ENCODE measurements around the gene MYT1.

Gene MYT1

GRCh38 chr20:64217539-64218221 is 53.4 kb downstream of the MYT1 start:
- no peak for DNase-seq (ENCODE audit: low spot score)

GRCh38 chr20:64219202-64219601 is 55.0 kb downstream of the MYT1 start:
- DNase-seq (ENCODE audit: low spot score): no peak

- DNase-seq (ENCODE audit: low spot score): no peak
These were observed 55.5 kb downstream of the MYT1 start for GRCh38 chr20:64219730-64220129.

- DNase-seq (ENCODE audit: low spot score): no peak
These were observed 56.2 kb downstream of the MYT1 start for GRCh38 chr20:64220420-64220819.

GRCh38 chr20:64220891-64221527 is 56.8 kb downstream of the MYT1 start:
- DNase-seq (ENCODE audit: low spot score): peak; percentile 23

GRCh38 chr20:64222291-64222735 is 58.1 kb downstream of the MYT1 start:
- DNase-seq (ENCODE audit: low spot score): no peak

- DNase-seq (ENCODE audit: low spot score): no peak
These were observed 58.7 kb downstream of the MYT1 start for GRCh38 chr20:64222851-64223525.

GRCh38 chr20:64223526-64224067 is 59.3 kb downstream of the MYT1 start:
- no peak for DNase-seq (ENCODE audit: low spot score)

GRCh38 chr20:64224351-64225170 is 60.3 kb downstream of the MYT1 start:
- DNase-seq (ENCODE audit: low spot score): no peak

- no peak for DNase-seq (ENCODE audit: low spot score)
These were observed 60.9 kb downstream of the MYT1 start for GRCh38 chr20:64225171-64225595.

- no peak for DNase-seq (ENCODE audit: low spot score)
These were observed 61.8 kb downstream of the MYT1 start for GRCh38 chr20:64225828-64226598.

GRCh38 chr20:64226686-64227580 is 62.7 kb downstream of the MYT1 start:
- DNase-seq (ENCODE audit: low spot score): no peak

GRCh38 chr20:64228086-64228653 is 63.9 kb downstream of the MYT1 start:
- DNase-seq (ENCODE audit: low spot score): no peak

GRCh38 chr20:64228751-64229506 is 64.7 kb downstream of the MYT1 start:
- no peak for DNase-seq (ENCODE audit: low spot score)

- DNase-seq (ENCODE audit: low spot score): no peak
These were observed 65.3 kb downstream of the MYT1 start for GRCh38 chr20:64229507-64230061.

- DNase-seq (ENCODE audit: low spot score): no peak
These were observed 66.4 kb downstream of the MYT1 start for GRCh38 chr20:64230461-64231145.

- DNase-seq (ENCODE audit: low spot score): no peak
These were observed 67.6 kb downstream of the MYT1 start for GRCh38 chr20:64231621-64232550.
